ENCODE measurements around the gene CLIP3.
"Not testable (repeated sequence)": the region's sequence is repeated elsewhere in the genome, so short reads cannot be mapped to it uniquely, and the experiment has no call there.

CLIP3 gene

DNA sequence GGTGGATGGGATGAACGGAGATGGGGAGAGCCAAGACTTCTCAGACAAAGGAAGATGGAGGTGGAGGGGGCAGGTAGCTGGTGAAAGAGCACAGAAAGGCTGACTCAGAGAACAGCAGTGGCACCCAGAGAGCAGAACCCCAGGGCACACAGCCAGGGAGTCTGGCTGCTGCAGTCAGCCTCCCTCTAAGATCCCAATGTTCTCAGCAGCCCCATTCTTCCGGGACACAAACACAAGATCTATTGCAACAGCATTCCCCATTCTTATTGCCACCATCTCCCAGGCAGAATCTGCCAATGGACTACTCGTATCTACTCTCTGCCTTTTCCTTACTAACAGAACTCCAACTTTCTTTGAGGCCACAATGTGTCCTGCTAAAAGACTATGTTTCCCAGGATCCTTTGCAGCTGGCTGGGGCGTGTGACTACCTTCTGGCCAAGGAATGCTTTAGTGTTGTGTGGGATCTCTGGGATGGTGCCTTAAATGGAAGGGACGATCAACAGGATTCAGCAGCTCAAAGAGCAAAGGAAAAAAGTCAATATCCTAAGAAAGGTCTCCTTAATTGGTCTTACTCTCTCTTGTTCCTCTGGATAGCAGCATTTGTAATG lies 13.9 kb upstream of the CLIP3 start:
- no peak for TF ChIP-seq ZFX (IDR thresholded peaks at IDR 0.05; ENCODE audit: borderline replicate concordance)
- TF ChIP-seq, protein P1, sequence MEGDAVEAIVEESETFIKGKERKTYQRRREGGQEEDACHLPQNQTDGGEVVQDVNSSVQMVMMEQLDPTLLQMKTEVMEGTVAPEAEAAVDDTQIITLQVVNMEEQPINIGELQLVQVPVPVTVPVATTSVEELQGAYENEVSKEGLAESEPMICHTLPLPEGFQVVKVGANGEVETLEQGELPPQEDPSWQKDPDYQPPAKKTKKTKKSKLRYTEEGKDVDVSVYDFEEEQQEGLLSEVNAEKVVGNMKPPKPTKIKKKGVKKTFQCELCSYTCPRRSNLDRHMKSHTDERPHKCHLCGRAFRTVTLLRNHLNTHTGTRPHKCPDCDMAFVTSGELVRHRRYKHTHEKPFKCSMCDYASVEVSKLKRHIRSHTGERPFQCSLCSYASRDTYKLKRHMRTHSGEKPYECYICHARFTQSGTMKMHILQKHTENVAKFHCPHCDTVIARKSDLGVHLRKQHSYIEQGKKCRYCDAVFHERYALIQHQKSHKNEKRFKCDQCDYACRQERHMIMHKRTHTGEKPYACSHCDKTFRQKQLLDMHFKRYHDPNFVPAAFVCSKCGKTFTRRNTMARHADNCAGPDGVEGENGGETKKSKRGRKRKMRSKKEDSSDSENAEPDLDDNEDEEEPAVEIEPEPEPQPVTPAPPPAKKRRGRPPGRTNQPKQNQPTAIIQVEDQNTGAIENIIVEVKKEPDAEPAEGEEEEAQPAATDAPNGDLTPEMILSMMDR (IDR thresholded peaks at IDR 0.05), result no peak
- no peak overlapping the region for H3K27ac ChIP-seq

DNA sequence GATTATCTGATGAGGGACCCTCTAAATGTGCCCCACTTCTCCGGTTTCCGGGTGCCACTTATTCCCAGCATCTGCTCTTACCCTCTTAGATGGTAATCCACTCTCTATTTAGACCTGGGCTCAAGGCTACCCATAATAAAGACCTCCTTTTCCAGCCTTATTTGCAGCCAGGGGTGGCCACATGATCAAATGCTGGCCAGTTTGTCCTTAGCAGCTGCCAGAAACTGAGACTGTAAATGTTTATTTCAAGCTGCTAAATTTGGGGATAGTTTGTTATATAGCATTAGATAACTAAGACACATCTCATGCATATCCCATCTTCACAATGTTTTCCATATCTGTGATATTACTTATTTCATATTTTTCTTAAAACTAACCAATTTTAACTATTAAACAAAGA lies 11.3 kb upstream of the CLIP3 start:
- no peak overlapping the region for H3K27ac ChIP-seq

DNA sequence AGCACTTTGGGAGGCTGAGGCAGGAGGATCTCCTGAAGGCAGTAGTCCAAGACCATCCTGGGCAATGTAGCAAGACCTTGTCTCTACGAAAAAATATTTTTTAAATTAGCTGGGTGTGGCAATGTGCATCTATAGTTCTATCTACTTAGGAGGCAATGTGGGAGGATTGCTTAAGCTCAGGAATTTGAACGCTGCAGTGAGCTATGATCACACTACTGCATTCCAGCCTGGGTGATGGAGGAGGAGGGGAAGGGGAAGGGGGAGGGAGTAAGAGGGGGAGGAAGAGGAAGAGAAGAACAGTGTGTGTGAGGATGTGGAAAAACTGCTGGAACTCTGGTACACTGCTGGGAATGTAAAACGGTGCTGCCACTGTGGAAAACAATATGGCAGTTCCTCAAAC lies 9.2 kb upstream of the CLIP3 start:
- H3K27ac ChIP-seq, result no peak overlapping the region
- TF ChIP-seq, protein P1 (IDR thresholded peaks at IDR 0.05), result no peak
- no peak for TF ChIP-seq ZFX (IDR thresholded peaks at IDR 0.05; ENCODE audit: borderline replicate concordance)

More for the DNA sequence above, 11.3 kb upstream of the CLIP3 start:
- TF ChIP-seq ZFX (IDR thresholded peaks at IDR 0.05; ENCODE audit: borderline replicate concordance), result no peak
- TF ChIP-seq, protein P1 (IDR thresholded peaks at IDR 0.05), result no peak

DNA sequence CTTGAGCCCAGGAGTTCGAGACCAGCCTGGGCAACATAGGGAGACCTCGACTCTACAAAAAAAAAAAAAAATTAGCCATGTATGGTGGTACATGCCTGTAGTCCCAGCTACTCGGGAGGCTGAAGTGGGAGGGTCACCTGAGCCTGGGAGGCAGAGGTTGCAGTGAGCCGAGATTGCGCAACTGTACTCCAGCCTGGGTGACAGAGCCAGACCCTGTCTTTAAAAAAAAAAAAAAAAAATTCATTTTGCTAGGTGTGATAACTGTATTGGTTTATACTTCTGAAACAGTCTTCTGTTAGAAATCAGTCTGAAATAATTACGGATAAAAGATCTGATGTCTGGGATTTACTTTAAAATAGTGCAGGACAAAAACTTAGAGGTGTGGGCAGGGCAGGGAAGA lies 8.4 kb upstream of the CLIP3 start:
- H3K27ac ChIP-seq, result not testable (repeated sequence)

DNA sequence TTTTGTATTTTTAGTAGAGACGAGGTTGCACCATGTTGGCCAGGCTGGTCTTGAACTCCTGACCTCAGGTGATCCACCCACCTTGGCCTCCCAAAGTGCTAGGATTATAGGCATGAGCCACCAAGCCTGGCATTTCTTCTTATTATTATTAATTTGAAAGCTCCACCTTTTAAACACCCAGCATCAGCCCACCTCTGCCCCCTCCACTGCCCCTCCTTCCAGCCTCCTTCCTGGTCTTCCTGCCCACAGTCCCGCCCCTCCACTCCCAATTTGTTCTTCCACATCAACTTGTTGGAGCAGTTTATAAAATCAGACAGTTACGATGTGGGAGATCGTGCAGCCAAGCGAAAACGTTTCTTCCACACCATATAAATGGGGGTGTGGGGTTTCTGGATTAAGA lies 7.8 kb upstream of the CLIP3 start:
- no peak overlapping the region for H3K27ac ChIP-seq
- no peak for TF ChIP-seq ZFX (IDR thresholded peaks at IDR 0.05; ENCODE audit: borderline replicate concordance)
- TF ChIP-seq, protein P1 (IDR thresholded peaks at IDR 0.05), result no peak

DNA sequence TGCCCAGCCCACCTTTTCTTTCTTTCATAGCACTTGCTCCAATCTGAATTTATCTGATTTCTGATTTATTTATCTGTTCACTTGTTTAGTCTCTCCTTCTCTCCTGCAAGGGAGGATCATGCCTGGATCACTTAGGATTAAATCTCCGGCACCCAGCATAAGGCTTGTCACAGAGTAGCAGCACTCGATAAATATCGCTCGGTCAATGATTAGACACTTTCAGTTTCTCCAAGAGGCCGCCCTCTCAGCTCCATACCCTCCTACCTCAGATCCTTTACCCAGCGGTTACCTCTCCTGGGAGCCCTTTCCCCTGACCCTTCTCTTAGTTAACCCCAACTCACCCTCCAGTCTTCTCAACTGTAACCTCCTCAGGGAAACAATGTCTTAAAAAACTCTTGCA lies 1.4 kb downstream of the CLIP3 start:
- TF ChIP-seq ZFX (IDR thresholded peaks at IDR 0.05; ENCODE audit: borderline replicate concordance), result no peak
- TF ChIP-seq, protein P1 (IDR thresholded peaks at IDR 0.05), result no peak
- no peak overlapping the region for H3K27ac ChIP-seq

DNA sequence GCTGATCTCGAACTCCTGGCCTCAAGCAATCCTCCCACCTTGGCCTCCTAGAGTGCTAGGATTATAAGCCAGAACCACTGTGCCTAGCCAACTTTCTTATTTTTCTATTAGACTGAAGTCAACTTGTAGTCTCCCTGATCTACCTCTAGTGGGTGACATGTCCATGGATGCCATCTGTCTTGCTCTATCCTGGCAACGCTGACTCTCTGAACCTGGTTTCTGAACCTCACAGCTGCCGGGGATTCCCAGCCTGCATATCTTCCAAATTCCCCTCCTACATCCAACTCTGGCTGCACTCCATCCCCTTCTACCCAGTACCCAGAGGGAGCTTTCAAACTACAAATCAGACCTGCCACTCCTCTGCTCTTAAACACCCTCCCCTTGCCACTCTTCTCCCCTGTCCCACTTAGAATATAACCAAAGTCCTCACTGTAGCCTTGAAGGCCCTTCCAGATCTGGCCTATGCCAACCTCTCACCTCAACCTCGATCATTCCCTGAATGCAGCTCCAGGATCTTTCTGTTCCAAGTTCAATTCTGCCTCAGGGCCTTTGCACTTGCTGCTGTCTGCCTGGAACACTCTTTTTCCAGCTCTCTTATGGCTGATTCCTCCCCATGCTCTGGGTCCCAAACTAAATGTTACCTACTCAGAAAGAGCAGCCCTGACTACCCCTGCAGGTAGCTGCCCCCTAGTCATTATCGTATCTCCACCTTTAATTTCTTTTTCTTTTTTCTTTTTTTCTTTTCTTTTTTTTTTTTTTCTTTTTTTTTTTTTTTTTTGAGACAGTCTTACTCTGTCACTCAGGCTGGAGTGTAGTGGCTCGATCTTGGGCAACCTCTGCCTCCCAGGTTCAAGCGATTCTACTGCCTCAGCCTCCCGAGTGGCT lies 2.2 kb downstream of the CLIP3 start:
- peak overlapping the region; percentile 27; the same call in 1 of the 2 replicates for H3K27ac ChIP-seq
- no peak for TF ChIP-seq ZFX (IDR thresholded peaks at IDR 0.05; ENCODE audit: borderline replicate concordance)
- TF ChIP-seq, protein P1 (IDR thresholded peaks at IDR 0.05), result no peak
